Left colon (tissue), 2 donors: ENCODE results near the gene SCYL1. TPM values are rescaled to one million over a fixed set of nuclear protein-coding genes. Genes with fewer than 3 reads are reported as not detected.

Experiments used
- ATAC-seq: fragments of 200-7000 bp; cut with Tn5 transposase; one replicate; pipeline ENCODE4 v1.9.1; 2020; ENCODE audit warnings: mild to moderate bottlenecking, moderate library complexity
- DNase-seq, 2 donors: peaks; one replicate each; pipeline ENCODE4 v3.0.0-alpha.2; 2020
- intact Hi-C, 2 donors: fragments of 100-400 bp; cut with DNase I in 1 of 2; cut with micrococcal nuclease in 1 of 2; formaldehyde crosslinking; loops; one replicate each; pipeline versions ENCODE4 v1.11.2 to v1.14.0; 2022; cut with DNase I, micrococcal nuclease
- total RNA-seq, 2 donors: library from RNA; stranded (reverse); fragmentation: NEBNext Ultra II Directional; extraction: Animal tissue kit (Norgen Biotek cat#: 25700); gene quantifications; one replicate each; pipeline ENCODE4 v1.2.1, GENCODE V29; 2021
- donor health status: DM: no; HTN: no; CAD: no.
- donor health status: DM: yes; HTN: yes; CAD: no.

Gene SCYL1
- total RNA-seq, 2 donors from 2014 or later = 58.4 to 70.8 TPM

DNA sequence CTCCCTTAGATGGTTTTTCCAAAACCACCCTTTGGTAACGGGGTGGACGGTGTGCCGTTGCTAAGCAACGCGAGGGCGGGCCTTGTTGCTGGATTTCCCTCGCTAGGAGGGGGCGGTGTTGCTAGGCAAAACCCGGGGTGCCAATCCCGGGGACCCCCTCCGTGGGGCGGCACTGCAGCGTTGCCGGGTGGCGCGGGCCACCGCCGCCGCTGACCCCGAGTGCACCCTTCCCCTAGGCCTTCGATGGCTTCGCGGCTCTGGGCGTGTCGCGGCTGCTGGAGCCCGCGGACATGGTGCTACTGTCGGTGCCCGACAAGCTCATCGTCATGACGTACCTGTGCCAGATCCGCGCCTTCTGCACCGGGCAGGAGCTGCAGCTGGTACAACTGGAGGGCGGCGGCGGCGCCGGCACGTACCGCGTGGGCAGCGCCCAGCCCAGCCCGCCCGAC lies 59.9 kb downstream of the SCYL1 start:
- ATAC-seq (no peak), DNase-seq (no peak)
- intact Hi-C loops = no loop called here

DNA sequence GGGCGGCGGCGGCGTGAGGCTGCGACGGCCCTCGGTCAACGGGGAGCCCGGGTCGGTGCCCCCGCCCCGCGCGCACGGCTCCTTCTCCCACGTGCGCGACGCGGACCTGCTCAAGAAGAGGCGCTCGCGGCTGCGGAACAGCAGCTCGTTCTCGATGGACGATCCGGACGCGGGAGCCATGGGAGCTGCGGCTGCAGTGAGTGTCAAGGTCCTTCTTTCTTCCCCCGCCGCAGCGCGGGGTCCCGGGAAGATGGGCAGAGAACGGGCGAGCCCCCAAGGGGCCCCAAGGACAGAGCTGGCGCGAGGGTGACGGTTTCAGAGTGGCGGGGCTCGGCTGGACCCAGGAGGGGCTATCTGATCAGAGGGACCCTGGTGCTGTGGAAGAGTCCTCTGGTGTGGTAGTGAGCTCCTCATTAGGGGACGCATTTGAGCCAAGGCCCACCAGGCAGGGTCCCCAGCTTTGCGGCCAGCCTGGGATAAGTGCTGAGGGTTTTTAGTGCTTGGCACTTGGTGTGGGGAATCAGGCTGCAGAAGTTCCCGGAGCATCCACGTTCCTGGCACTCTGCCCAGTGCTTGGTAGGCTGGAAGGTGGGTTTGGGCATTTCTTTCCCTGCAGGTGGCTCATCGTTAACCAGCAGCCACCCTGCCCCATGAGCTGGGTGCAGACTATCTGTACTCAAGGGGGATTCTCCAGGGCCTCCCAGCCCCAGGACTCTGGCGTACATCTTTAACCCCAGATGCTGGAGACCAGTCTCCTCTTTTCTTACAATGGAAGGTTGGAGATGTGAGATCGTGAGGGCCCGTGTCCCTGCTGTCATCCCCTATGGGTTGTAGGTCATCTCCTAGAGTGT lies 60.7 kb downstream of the SCYL1 start:
- ATAC-seq = no peak

DNA sequence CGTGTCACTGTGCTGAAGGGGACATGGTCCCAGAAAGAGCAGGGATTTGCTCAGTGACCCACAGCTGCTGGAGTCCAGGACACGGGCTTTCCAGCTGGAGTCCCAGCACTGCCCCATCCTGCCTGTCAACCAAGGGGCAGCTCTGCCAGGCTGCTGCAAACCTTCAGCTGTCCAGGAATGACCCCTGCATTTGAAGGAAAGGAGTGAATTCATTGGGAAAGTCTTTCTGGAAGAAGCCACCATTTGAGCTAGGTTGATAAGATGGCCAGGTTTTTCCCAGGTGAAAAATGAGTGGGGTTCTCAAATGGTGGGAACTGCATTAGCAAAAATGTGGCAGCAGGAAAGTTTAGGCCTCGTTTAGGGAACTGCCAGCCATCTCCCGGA lies 61.4 kb downstream of the SCYL1 start:
- no peak for ATAC-seq
- intact Hi-C loops = no loop called here

More for the DNA sequence above, 60.7 kb downstream of the SCYL1 start:
- DNase-seq = no peak
- intact Hi-C loops = no loop called here

DNA sequence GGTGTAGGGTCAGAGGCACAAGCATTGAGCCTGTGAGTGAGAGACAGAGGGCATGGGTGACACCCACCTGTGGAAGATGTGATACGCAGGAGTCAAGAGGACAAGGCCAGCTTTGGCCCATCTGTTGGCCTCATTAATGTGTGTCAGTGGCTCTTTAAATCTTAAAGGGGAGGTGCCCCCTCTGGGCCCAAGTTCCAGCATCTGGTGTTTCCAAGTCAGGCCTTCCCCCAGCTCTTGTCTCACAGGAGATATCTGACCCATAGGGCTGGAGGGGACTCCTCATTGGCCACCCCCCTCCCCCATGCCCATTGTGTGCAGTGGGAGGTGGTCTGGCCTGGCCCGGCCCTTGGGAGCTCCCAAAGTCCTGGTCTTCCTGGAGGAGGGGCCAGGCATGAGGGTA lies 61.8 kb downstream of the SCYL1 start:
- intact Hi-C loops = no loop called here
- DNase-seq (no peak), ATAC-seq (no peak)

More for the DNA sequence above, 61.4 kb downstream of the SCYL1 start:
- DNase-seq = no peak

Other genes with a start within 250 kb of the SCYL1 start
- gene CDC42EP2, start 210.2 kb upstream of the SCYL1 start, total RNA-seq = 10 to 100 TPM; 10.3 to 16.2 TPM
- 10 to 100 TPM; 25.9 to 33.1 TPM for gene DPF2, start 191.2 kb upstream of the SCYL1 start, total RNA-seq
- gene TIGD3, start 170.3 kb upstream of the SCYL1 start, total RNA-seq = under 1 TPM; 0.20 to 0.61 TPM
- 1 to 10 TPM; 5.8 to 8.4 TPM for gene SLC25A45, start 142.4 kb upstream of the SCYL1 start, total RNA-seq
- gene FRMD8, start 138.4 kb upstream of the SCYL1 start, total RNA-seq = 10 to 100 TPM; 38.1 to 42.2 TPM
- 1,000 to 10,000 TPM in 1 of 2 donors, 100 to 1,000 TPM in 1; 818 to 1,135 TPM for gene NEAT1, start 102.3 kb upstream of the SCYL1 start, total RNA-seq
- 1,000 to 10,000 TPM; 7,483 to 9,013 TPM for gene MALAT1, start 26.0 kb upstream of the SCYL1 start, total RNA-seq
- gene LTBP3, start 33.3 kb downstream of the SCYL1 start, total RNA-seq = 10 to 100 TPM; 24.9 to 42.9 TPM
- 10 to 100 TPM; 15.4 to 18.5 TPM for gene ZNRD2, start 45.4 kb downstream of the SCYL1 start, total RNA-seq
- 10 to 100 TPM; 24.4 to 33.8 TPM for gene FAM89B, start 47.5 kb downstream of the SCYL1 start, total RNA-seq
- gene EHBP1L1, start 51.0 kb downstream of the SCYL1 start, total RNA-seq = 10 to 100 TPM; 78.7 to 89.7 TPM
- 1 to 10 TPM in 1 of 2 donors, under 1 TPM in 1; 0.40 to 1.3 TPM for gene KCNK7, start 70.7 kb downstream of the SCYL1 start, total RNA-seq
- 100 to 1,000 TPM in 1 of 2 donors, 10 to 100 TPM in 1; 94.7 to 101 TPM for gene MAP3K11, start 89.1 kb downstream of the SCYL1 start, total RNA-seq
- 10 to 100 TPM; 47.8 to 56.0 TPM for gene PCNX3, start 90.7 kb downstream of the SCYL1 start, total RNA-seq
- gene SIPA1, start 113.0 kb downstream of the SCYL1 start, total RNA-seq = 10 to 100 TPM; 25.5 to 34.3 TPM
- 10 to 100 TPM; 57.6 to 62.9 TPM for gene RELA, start 137.8 kb downstream of the SCYL1 start, total RNA-seq
- gene KAT5, start 187.2 kb downstream of the SCYL1 start, total RNA-seq = 10 to 100 TPM; 70.8 to 72.3 TPM
- 10 to 100 TPM; 23.7 to 31.2 TPM for gene RNASEH2C, start 195.7 kb downstream of the SCYL1 start, total RNA-seq